A549 (cell line): ENCODE data around the gene CDH5.

Source experiments
- BHLHE40 ChIP-seq: IDR thresholded peaks from 2 replicates; pipeline ENCODE4 v1.6.1; 2012; ENCODE audit warnings: low read depth, low read length, inconsistent platforms
- CEBPB ChIP-seq, 2 experiments: fragments of >200 bp in 1 of 2; sonication (Bioruptor Twin) in 1 of 2; formaldehyde crosslinking in 1 of 2; IDR thresholded peaks; 2 replicates each; pipeline ENCODE4 v1.6.1; 2012 to 2016
- HDAC2 ChIP-seq: fragments of 200-600 bp; sonication (generic); IDR thresholded peaks from 2 replicates; pipeline ENCODE4 v1.6.1; 2016
- MAFK ChIP-seq: fragments of 450-650 bp; IDR thresholded peaks from 2 replicates; pipeline ENCODE4 v1.6.1; 2014; ENCODE audit not compliant: partially characterized antibody
- POLR2A ChIP-seq: IDR thresholded peaks from 2 replicates; pipeline ENCODE4 v1.6.1; 2012; ENCODE audit warnings: mild to moderate bottlenecking, low read length
- SMC3 ChIP-seq: fragments of >200 bp; sonication (Bioruptor Twin); formaldehyde crosslinking; IDR thresholded peaks from 3 replicates; pipeline ENCODE4 v1.6.1; 2018; ENCODE audit warnings: inconsistent platforms
- TF ChIP-seq, protein P1 (sequence below): fragments of >200 bp; sonication (Bioruptor Twin); formaldehyde crosslinking; IDR thresholded peaks from 3 replicates; pipeline ENCODE4 v1.5.1; 2016
- TF ChIP-seq, protein P2 (sequence below): fragments of 200-600 bp; sonication (generic); IDR thresholded peaks from 2 replicates; pipeline ENCODE4 v1.6.1; 2016; ENCODE audit warnings: antibody characterized with exemption, mild to moderate bottlenecking, moderate library complexity
- TF ChIP-seq, protein P3 (sequence below): IDR thresholded peaks from 2 replicates; pipeline ENCODE4 v1.6.1; 2012

DNA sequence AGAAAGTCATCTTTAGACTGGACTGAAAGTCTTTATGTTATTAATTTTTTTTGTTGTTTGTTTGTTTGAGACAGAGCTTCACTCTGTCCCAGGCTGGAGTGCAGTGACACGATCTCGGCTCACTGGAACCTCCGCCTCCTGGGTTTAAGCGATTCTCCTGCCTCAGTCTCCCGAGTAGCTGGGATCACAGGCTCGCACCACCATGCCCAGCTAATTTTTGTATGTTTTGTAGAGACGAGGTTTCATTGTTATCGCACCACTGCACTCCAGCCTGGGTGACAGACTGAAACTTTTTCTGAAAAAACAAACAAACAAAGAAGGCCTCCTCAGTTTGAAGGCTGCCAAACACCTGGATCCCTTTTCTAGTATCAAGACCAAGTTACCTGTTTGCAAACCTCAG lies 65.3 kb downstream of the CDH5 start:
- TF ChIP-seq MAFK (no peak), POLR2A (no peak), SMC3 (no peak), HDAC2 (no peak), CEBPB (IDR thresholded peaks at IDR 0.05) (no peak), BHLHE40 (no peak)
- TF ChIP-seq, protein P1, sequence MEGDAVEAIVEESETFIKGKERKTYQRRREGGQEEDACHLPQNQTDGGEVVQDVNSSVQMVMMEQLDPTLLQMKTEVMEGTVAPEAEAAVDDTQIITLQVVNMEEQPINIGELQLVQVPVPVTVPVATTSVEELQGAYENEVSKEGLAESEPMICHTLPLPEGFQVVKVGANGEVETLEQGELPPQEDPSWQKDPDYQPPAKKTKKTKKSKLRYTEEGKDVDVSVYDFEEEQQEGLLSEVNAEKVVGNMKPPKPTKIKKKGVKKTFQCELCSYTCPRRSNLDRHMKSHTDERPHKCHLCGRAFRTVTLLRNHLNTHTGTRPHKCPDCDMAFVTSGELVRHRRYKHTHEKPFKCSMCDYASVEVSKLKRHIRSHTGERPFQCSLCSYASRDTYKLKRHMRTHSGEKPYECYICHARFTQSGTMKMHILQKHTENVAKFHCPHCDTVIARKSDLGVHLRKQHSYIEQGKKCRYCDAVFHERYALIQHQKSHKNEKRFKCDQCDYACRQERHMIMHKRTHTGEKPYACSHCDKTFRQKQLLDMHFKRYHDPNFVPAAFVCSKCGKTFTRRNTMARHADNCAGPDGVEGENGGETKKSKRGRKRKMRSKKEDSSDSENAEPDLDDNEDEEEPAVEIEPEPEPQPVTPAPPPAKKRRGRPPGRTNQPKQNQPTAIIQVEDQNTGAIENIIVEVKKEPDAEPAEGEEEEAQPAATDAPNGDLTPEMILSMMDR: no peak
- TF ChIP-seq, protein P2, sequence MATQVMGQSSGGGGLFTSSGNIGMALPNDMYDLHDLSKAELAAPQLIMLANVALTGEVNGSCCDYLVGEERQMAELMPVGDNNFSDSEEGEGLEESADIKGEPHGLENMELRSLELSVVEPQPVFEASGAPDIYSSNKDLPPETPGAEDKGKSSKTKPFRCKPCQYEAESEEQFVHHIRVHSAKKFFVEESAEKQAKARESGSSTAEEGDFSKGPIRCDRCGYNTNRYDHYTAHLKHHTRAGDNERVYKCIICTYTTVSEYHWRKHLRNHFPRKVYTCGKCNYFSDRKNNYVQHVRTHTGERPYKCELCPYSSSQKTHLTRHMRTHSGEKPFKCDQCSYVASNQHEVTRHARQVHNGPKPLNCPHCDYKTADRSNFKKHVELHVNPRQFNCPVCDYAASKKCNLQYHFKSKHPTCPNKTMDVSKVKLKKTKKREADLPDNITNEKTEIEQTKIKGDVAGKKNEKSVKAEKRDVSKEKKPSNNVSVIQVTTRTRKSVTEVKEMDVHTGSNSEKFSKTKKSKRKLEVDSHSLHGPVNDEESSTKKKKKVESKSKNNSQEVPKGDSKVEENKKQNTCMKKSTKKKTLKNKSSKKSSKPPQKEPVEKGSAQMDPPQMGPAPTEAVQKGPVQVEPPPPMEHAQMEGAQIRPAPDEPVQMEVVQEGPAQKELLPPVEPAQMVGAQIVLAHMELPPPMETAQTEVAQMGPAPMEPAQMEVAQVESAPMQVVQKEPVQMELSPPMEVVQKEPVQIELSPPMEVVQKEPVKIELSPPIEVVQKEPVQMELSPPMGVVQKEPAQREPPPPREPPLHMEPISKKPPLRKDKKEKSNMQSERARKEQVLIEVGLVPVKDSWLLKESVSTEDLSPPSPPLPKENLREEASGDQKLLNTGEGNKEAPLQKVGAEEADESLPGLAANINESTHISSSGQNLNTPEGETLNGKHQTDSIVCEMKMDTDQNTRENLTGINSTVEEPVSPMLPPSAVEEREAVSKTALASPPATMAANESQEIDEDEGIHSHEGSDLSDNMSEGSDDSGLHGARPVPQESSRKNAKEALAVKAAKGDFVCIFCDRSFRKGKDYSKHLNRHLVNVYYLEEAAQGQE: no peak
- TF ChIP-seq, protein P3, sequence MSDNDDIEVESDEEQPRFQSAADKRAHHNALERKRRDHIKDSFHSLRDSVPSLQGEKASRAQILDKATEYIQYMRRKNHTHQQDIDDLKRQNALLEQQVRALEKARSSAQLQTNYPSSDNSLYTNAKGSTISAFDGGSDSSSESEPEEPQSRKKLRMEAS: no peak
